Umbilical cord (tissue), 2 donors: ENCODE data around the gene CMPK1. TPM values are rescaled to one million over a fixed set of nuclear protein-coding genes. Genes with fewer than 3 reads are reported as not detected.
"Not testable (repeated sequence)": the region's sequence is repeated elsewhere in the genome, so short reads cannot be mapped to it uniquely, and the experiment has no call there.

ENCODE experiments used
- DNase-seq: peaks from one replicate; pipeline ENCODE4 v3.0.0-alpha.2; 2015; ENCODE audit warnings: low spot score
- total RNA-seq: library from RNA; depleted of rRNA; stranded (reverse); fragments of >200 nt; gene quantifications from one replicate; pipeline ENCODE4 v1.2.3, GENCODE V29; 2014; ENCODE audit warnings: low replicate concordance; ENCODE audit not compliant: insufficient read depth

The CMPK1 gene, protein sequence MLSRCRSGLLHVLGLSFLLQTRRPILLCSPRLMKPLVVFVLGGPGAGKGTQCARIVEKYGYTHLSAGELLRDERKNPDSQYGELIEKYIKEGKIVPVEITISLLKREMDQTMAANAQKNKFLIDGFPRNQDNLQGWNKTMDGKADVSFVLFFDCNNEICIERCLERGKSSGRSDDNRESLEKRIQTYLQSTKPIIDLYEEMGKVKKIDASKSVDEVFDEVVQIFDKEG
- total RNA-seq = 157 TPM

- DNase-seq = peak; percentile 88
Measured at GRCh38 chr1:47333578-47333921, at the start of gene CMPK1. Gene CMPK1 (plus strand): TSS chr1:47333790. CDS start chr1:47333946, 156 bp downstream.

- DNase-seq = not testable (repeated sequence)
Measured at GRCh38 chr1:47288116-47288515, 45.5 kb upstream of the CMPK1 start.

DNA sequence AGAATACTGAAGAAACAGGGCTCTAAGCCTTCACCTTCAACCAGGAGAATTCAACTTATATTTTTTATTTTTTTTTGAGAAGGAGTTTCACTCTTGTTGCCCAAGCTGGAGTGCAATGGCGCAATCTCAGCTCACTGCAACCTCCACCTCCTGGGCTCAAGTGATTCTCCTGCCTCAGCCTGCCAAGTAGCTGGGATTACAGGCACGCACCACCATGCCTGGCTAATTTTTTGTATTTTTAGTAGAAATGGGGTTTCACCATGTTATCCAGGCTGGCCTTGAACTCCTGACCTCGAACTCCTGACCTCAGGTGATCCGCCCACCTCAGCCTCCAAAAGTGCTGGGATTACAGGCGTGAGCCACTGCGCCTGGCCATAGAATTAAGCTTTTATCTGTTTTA, 38.7 kb upstream of the CMPK1 start:
- not testable (repeated sequence) for DNase-seq

DNA sequence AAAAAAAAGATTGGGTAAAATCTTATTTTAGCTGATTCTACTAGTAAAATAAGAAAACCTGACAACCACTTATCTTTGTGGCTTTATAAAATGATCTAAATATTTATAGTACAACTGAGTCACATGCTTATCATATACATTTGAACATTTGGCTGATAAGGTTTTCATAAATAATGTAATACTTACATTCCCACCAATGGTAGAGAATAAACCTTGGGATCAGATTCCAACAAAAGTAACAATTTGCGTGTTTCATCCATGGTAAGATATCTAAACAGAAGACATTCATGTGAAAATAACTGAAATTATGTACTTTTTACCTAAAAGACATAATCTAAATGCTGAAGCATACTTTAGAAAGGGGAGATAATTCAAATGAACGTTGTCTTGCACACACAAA, 38.0 kb upstream of the CMPK1 start:
- no peak for DNase-seq

- peak; percentile 8 for DNase-seq
Measured at GRCh38 chr1:47298025-47298699, 35.4 kb upstream of the CMPK1 start.

DNA sequence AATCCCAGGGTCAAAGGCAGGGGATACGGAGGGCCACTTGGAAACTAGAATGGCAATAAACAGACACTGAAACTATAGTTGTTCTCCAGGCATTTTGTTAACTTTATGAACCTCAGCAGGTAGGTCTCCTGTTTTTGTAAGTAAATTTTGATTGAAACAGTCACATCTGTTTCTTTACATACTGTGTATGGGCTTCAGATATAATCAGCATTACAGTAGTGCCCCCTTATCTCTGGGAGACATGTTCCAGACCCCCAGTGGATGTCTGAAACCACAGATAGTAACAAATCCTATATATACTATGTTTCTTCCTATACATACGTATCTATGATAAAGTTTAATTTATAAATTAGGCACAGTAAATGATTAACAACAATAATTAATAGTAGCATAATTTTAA, 31.1 kb upstream of the CMPK1 start:
- no peak for DNase-seq

DNA sequence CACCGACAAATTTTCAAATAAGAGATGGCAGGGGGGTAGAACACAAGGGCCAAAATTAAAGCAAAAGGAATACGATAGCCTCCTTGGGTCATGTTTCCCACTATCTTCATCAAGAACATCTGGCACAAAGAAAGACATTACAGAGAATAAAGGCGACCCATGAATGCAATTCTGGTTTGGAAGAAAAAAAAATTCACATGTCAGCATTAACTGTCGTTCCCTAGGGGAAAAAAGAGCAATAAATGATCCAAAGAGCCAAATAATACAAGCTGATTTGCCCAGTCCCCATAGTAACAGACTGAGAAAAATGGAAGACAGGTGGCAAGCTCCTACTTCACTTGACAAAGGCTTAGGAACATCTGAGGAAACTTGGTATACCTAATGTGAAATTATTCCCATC, 24.2 kb upstream of the CMPK1 start:
- no peak for DNase-seq

DNA sequence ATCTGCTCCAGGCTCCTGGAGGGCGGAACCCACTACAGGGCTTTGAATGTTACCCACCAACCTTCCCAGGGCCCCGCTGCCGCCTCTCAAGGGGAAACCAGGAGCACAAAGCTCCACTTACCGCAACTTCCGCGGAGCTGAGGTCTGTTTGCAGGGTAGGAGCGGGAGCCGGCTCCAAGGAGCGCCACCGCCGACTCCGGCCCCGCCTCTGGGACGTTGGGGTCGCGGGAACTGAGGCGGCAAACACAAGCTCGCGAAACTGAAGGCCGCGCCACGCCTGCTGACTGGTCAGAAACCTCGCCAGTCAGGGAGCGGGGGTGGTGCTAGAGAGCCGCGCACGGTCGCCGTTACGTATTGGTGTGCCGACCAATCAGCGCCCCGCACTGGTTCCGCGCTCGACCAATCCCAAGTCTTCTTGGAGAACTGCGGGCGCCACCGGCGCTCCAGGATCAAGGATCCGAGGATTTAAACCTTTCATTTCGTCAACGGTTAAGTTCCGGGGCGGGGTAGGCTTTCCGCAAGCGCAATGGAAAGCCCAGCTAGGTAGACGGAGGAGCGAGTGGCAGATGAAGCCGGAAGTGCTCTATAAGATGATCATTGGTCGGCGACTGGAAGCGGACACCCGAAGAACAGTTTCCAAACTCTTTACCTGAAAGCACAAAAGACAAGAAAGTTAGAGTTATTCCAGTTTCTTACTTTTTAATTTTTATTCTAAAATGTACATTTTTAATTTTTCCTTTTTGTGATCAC, 19.5 kb upstream of the CMPK1 start, which contains the start of gene STIL:
Gene STIL (minus strand): TSS at position 233 of the 750 bp plus-strand sequence. CDS start 3,828 bp downstream, outside the sequence.
- peak; percentile 100 for DNase-seq

DNA sequence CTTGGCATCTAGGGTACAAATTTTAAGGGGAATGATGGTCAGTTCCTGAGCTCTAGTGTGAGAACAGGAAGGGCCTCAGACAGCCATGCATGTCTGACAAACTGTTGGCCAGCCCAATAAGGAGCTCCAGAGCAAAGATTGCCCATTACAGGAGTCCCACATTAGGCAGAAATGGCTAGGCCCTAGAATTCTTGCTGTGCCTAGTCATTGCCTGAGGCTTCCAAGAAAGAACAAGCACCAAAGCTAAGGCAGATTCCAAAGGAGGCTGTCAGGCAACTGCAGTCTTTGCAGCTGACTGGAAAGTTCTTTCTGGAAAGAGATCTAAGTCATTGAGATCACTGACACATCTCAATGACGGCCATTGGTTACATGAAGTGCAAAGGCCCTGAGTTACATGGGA, 15.7 kb upstream of the CMPK1 start:
- no peak for DNase-seq

- not testable (repeated sequence) for DNase-seq
Measured at GRCh38 chr1:47319968-47320367, 13.6 kb upstream of the CMPK1 start.

DNA sequence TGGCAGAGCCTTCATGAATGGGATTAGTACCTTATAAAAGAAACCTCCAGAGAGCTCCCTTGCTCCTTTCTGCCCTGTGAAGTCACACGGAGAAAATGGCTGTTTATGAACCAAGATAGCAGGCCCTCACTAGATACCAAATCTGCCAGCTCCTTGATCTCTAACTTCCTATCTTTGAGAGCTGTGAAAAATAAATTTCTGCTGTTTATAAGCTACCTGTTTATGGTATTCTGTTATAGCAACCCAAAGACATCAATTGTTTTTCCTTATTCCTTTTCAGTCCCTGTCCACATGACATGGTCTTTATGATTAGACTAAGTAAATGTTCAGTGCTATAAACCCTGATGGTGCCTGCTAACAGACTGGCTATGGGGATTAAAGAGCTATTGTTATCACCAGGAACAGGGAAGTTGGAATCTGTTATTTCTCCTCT, 10.0 kb upstream of the CMPK1 start:
- no peak for DNase-seq

GRCh38 chr1:47324682-47325081, 8.9 kb upstream of the CMPK1 start:
- DNase-seq = no peak

GRCh38 chr1:47325528-47325927, 8.1 kb upstream of the CMPK1 start:
- no peak for DNase-seq

DNA sequence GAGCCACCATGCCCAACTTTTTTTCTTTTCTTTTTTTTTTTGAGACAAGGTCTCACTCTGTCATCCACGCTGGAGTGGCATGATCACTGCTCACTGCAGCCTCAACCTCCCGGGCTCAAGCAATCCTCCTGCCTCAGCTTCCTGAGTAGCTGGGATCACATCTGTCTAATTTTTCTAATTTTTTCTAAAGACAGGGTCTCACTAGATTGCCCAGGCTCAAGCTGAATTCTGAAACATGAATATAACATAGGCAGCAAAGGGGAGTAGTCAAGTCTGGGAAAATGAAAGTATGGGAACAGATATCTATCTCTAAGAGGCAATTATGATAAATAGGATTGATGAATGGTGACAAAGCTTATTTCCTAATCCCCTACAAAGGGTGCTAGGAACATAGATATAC, 7.3 kb upstream of the CMPK1 start:
- DNase-seq = no peak

GRCh38 chr1:47328992-47329391, 4.6 kb upstream of the CMPK1 start:
- no peak for DNase-seq

DNA sequence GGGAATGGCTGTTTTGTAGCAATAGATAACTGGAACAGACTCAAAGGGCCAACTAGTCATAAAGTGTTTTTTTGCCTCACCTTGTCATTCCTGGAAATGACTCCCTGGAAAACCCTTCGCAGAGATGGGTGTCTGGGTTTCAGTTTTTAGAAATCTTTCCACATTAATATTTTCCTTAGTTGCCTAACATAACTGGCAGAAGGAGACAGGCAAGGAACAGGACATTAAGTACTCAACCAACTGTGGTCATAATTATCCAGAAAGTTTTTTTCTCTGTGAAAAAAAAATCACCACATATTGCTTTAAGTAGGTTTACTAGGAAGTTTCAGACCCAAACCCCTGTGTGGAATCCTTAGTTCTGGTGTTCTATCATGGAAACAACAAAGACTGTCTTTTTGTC, 3.4 kb upstream of the CMPK1 start:
- no peak for DNase-seq

GRCh38 chr1:47331875-47332274, 1.7 kb upstream of the CMPK1 start:
- no peak for DNase-seq

DNA sequence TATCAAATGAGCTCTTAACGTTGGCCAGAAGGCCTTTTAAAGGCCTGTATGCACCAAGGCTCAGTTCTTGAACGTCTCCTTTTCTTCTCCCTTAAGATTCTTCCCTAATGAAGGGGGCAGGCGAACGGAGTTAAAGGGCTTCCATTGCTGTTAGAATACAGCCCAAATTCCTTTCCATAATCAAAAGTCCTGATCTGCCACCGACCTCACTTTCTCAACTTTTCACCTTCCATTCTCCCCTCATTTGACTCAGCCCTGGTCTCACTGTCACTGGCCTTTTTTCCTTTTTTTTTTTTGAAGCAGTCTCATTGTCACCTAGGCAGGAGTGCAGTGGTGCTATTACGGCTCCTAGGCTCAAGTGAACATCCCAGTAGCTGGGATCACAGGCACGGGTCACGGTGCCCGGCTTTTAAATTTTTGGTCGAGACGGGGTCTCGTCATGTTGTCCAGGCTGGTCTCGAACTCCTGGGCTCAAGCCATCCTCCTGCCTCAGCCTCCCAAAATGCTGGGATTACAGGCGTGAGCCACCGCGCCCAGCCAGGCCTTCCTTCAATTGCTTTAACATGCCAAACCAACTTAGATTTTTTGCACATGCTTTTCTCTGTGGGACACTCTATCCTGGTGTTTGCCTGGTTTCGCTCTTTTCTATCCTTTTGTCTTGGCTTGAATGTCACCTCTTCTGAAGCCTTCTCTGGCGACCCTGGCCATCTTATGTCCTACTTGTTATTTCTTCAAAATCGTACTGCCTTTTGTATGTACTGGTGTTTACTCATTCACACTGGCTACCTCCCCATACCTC, 612 bp upstream of the CMPK1 start:
- DNase-seq = no peak

- peak; percentile 89 for DNase-seq
Measured at GRCh38 chr1:47333922-47334764, 553 bp downstream of the CMPK1 start.

- no peak for DNase-seq
Measured at GRCh38 chr1:47334765-47335435, 1.3 kb downstream of the CMPK1 start.
